Vagina (tissue), 2 donors: ENCODE data around the gene POC1A. TPM values are rescaled to one million over a fixed set of nuclear protein-coding genes. Genes with fewer than 3 reads are reported as not detected.
A peak's percentile ranks its signal among the peaks of the same experiment; 100 is the strongest.

Experiments used
- DNase-seq, 2 donors: peaks; one replicate each; pipeline ENCODE4 v3.0.0-alpha.2; 2017; ENCODE audit errors: extremely low spot score in 2 of 2
- H3K27ac ChIP-seq: fragments of 200-600 bp; sonication (generic); one replicate; pipeline ENCODE4 v1.5.1; 2019
- H3K27me3 ChIP-seq: fragments of 200-600 bp; sonication (generic); one replicate; pipeline ENCODE4 v1.5.1; 2019
- H3K36me3 ChIP-seq, 2 donors: fragments of 200-600 bp; sonication (generic); one replicate each; pipeline ENCODE4 v1.5.1; 2017 to 2019
- H3K4me1 ChIP-seq: fragments of 200-600 bp; sonication (generic); one replicate; pipeline ENCODE4 v1.5.1; 2019
- H3K4me3 ChIP-seq, 2 donors: fragments of 200-600 bp; sonication (generic); 1 replicate in 1 of 2; 2 replicates in 1 of 2; pipeline ENCODE4 v1.5.1; 2016 to 2019
- H3K9me3 ChIP-seq: fragments of 200-600 bp; sonication (generic); one replicate; pipeline ENCODE4 v1.5.1; 2019
- CTCF ChIP-seq, 3 experiments: fragments of 450-650 bp in 2 of 3; fragments of 200-600 bp in 1 of 3; sonication (generic) in 1 of 3; IDR thresholded peaks; one replicate each; pipeline ENCODE4 v1.5.1; 2017 to 2019; ENCODE audit warnings: antibody characterized with exemption in 3 of 3, mild to moderate bottlenecking in 2 of 3, moderate library complexity in 2 of 3
- POLR2A ChIP-seq, 2 donors: fragments of 450-650 bp; IDR thresholded peaks; one replicate each; pipeline ENCODE4 v1.6.1; 2017; ENCODE audit warnings: antibody characterized with exemption in 2 of 2, mild to moderate bottlenecking in 2 of 2, moderate library complexity in 2 of 2
- POLR2AphosphoS5 ChIP-seq, 2 donors: sonication (generic); formaldehyde crosslinking; IDR thresholded peaks; one replicate each; pipeline ENCODE4 v1.9.0; 2017; ENCODE audit warnings: antibody characterized with exemption in 2 of 2, mild to moderate bottlenecking in 2 of 2, low read depth in 1 of 2; ENCODE audit not compliant: insufficient read depth in 1 of 2
- intact Hi-C: fragments of 100-400 bp; cut with DNase I; formaldehyde crosslinking; loops from one replicate; pipeline ENCODE4 v1.15.1; 2023
- total RNA-seq: library from RNA; depleted of rRNA; stranded (reverse); fragments of >200 nt; gene quantifications from one replicate; pipeline ENCODE4 v1.2.3, GENCODE V29; 2016

POC1A gene
- total RNA-seq, 1 donor from 2014 or later: 0.74 TPM

- no peak for DNase-seq
- no peak overlapping the region for H3K4me3 ChIP-seq
- TF ChIP-seq CTCF (IDR thresholded peaks at IDR 0.05) (no peak), POLR2A (IDR thresholded peaks at IDR 0.05) (no peak), POLR2AphosphoS5 (IDR thresholded peaks at IDR 0.05; ENCODE audit: insufficient read depth in 1 of 2, low read depth in 1 of 2) (no peak)
- H3K9me3 ChIP-seq: no peaks in the 10 kb centered on the region
- peak overlapping the region; percentile 95 for H3K27ac ChIP-seq
- intact Hi-C loops: no loop called here
- no peaks in the 10 kb centered on the region for H3K27me3 ChIP-seq
- peaks cover 0 to 44% of the 10 kb centered on the region in 2 donors for H3K36me3 ChIP-seq
- peaks cover 95% of the 10 kb centered on the region for H3K4me1 ChIP-seq
These were observed 104.7 kb downstream of the POC1A start for GRCh38 chr3:52049503-52049902.

GRCh38 chr3:52047295-52047960 is 106.8 kb downstream of the POC1A start:
- H3K27ac ChIP-seq: peak overlapping the region; percentile 95
- TF ChIP-seq POLR2AphosphoS5 (IDR thresholded peaks at IDR 0.05; ENCODE audit: insufficient read depth in 1 of 2, low read depth in 1 of 2): no peak
- TF ChIP-seq CTCF (IDR thresholded peaks at IDR 0.05): no peak
- TF ChIP-seq POLR2A (IDR thresholded peaks at IDR 0.05): no peak
- no peak for DNase-seq
- H3K36me3 ChIP-seq: peaks cover 0 to 40% of the 10 kb centered on the region in 2 donors
- H3K4me3 ChIP-seq: no peak overlapping the region
- no peaks in the 10 kb centered on the region for H3K27me3 ChIP-seq
- intact Hi-C loops: no loop called here
- peaks cover 86% of the 10 kb centered on the region for H3K4me1 ChIP-seq
- no peaks in the 10 kb centered on the region for H3K9me3 ChIP-seq

DNA sequence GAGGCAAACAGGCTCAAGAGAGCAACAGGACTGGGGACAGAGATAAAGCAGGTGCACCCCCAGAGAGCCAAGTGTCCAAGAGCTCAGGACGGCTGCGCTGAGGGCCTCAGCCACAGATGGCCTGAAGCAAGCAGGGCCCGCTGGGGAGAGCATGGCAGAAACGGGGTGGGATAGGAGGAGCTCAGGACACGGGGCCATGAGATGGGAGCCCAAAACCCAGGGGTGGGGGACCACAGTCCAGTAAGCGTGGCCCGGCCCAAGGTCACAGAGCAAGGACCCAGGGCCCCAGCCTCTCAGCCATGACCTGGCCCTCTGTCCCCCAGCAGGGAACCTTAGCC is 107.4 kb downstream of the POC1A start:
- no peak for DNase-seq
- TF ChIP-seq POLR2AphosphoS5 (IDR thresholded peaks at IDR 0.05; ENCODE audit: insufficient read depth in 1 of 2, low read depth in 1 of 2) (peak in 1 of 2 donors; percentile 8), POLR2A (IDR thresholded peaks at IDR 0.05) (no peak), CTCF (IDR thresholded peaks at IDR 0.05) (no peak)
- intact Hi-C loops: no loop called here
- Histone ChIP-seq H3K36me3 (peaks cover 0 to 35% of the 10 kb centered on the region in 2 donors), H3K27me3 (no peaks in the 10 kb centered on the region), H3K4me3 (no peak overlapping the region), H3K4me1 (peaks cover 81% of the 10 kb centered on the region), H3K9me3 (no peaks in the 10 kb centered on the region), H3K27ac (peak overlapping the region; percentile 95)

GRCh38 chr3:52046186-52046901 is 107.9 kb downstream of the POC1A start:
- DNase-seq: no peak
- H3K9me3 ChIP-seq: no peaks in the 10 kb centered on the region
- no peaks in the 10 kb centered on the region for H3K27me3 ChIP-seq
- peaks cover 0 to 29% of the 10 kb centered on the region in 2 donors for H3K36me3 ChIP-seq
- H3K4me1 ChIP-seq: peaks cover 75% of the 10 kb centered on the region
- intact Hi-C loops: no loop called here
- no peak overlapping the region for H3K4me3 ChIP-seq
- TF ChIP-seq POLR2AphosphoS5 (IDR thresholded peaks at IDR 0.05; ENCODE audit: insufficient read depth in 1 of 2, low read depth in 1 of 2): peak; percentile 44 to 57
- TF ChIP-seq CTCF (IDR thresholded peaks at IDR 0.05): no peak
- peak overlapping the region; percentile 95 for H3K27ac ChIP-seq
